HCT116 (cell line): ENCODE measurements around the gene ENDOD1. TPM values are rescaled to one million over a fixed set of nuclear protein-coding genes. Genes with fewer than 3 reads are reported as not detected.

ENCODE experiments used
- ATAC-seq: fragments of 200-7000 bp; cut with Tn5 transposase; 2 replicates; pipeline ENCODE4 v1.9.1; 2020; ENCODE audit warnings: mild to moderate bottlenecking, moderate library complexity
- BruUV-seq: library from RNA; stranded (reverse); fragments of 400-500 nt; replicated peaks from 2 replicates; lab custom pipeline; 2021; lab: Mats Ljungman, UMichigan
- CTCF ChIA-PET: fragments of 300-600 bp; sonication (Branson Sonifier 250); formaldehyde crosslinking; loops from one replicate; lab custom pipeline; 2021; ENCODE audit warnings: antibody characterized with exemption; lab: Charles Lee
- POLR2A ChIA-PET: fragments of 300-600, 350-600 bp; sonication (Branson Sonifier 250); formaldehyde crosslinking; loops from one replicate; lab custom pipeline; 2021; ENCODE audit warnings: antibody characterized with exemption; lab: Charles Lee
- RAD21 ChIA-PET, 2 experiments: fragments of 300-600 bp; sonication (Branson Sonifier 250); formaldehyde crosslinking; loops; one replicate each; lab custom pipeline; 2023; ENCODE audit warnings: low total read pairs in 2 of 2; ENCODE audit not compliant: uncharacterized antibody in 2 of 2, unreplicated experiment in 2 of 2, low non-redundant PET in 1 of 2; lab: Charles Lee
- DNase-seq: peaks from one replicate; pipeline ENCODE4 v3.0.0-alpha.2; 2010; ENCODE audit warnings: low read depth, low spot score
- H2AFZ ChIP-seq: fragments of 200-600 bp; shearing (Covaris generic), sonication (generic); 2 replicates; pipeline ENCODE4 v1.6.1; 2017; ENCODE audit warnings: low read depth, mixed run types, mixed read lengths, antibody characterized with exemption, low read length; ENCODE audit not compliant: poor library complexity, severe bottlenecking
- H3K27ac ChIP-seq: 2 replicates; pipeline ENCODE4 v1.5.1; 2012; ENCODE audit warnings: low read depth, low read length
- H3K27me3 ChIP-seq: fragments of 200-600 bp; sonication (generic); 2 replicates; pipeline ENCODE4 v1.6.1; 2016; ENCODE audit warnings: mixed run types, low read length, mixed read lengths; ENCODE audit not compliant: insufficient read depth
- H3K36me3 ChIP-seq, 2 experiments: fragments of 200-500 bp in 1 of 2; fragments of 200-600 bp in 1 of 2; sonication (Bioruptor generic) in 1 of 2; sonication (generic) in 1 of 2; 2 replicates each; pipeline versions ENCODE4 v1.5.1 to v1.6.1; 2014 to 2016; ENCODE audit warnings: low read length in 2 of 2, inconsistent platforms in 1 of 2, mixed read lengths in 1 of 2, mixed run types in 1 of 2; ENCODE audit not compliant: insufficient read depth in 2 of 2, control insufficient read depth in 1 of 2
- H3K4me1 ChIP-seq, 2 experiments: fragments of 200-600 bp in 1 of 2; sonication (generic) in 1 of 2; 2 replicates each; pipeline versions ENCODE4 v1.5.1 to v1.6.1; 2012 to 2017; ENCODE audit warnings: low read length in 2 of 2, inconsistent platforms in 1 of 2, mild to moderate bottlenecking in 1 of 2, mixed read lengths in 1 of 2, mixed run types in 1 of 2, moderate library complexity in 1 of 2; ENCODE audit not compliant: insufficient read depth in 2 of 2, control insufficient read depth in 1 of 2
- H3K4me2 ChIP-seq: fragments of 200-600 bp; sonication (generic); 2 replicates; pipeline ENCODE4 v1.6.1; 2017; ENCODE audit warnings: mixed run types, low read length, mixed read lengths
- H3K4me3 ChIP-seq, 2 experiments: fragments of 200-600 bp in 1 of 2; sonication (generic) in 1 of 2; replicated peaks in 1 of 2; 2 replicates each; pipeline ENCODE4 v1.5.1; 2011 to 2016; ENCODE audit warnings: low read length in 2 of 2, control low read depth in 1 of 2, low read depth in 1 of 2, mild to moderate bottlenecking in 1 of 2, mixed read lengths in 1 of 2, mixed run types in 1 of 2
- H3K79me2 ChIP-seq: fragments of 200-600 bp; sonication (generic); 2 replicates; pipeline ENCODE4 v1.6.1; 2017; ENCODE audit warnings: mild to moderate bottlenecking, mixed run types, low read length, moderate library complexity, mixed read lengths; ENCODE audit not compliant: insufficient read depth
- H3K9ac ChIP-seq: fragments of 200-600 bp; sonication (generic); 2 replicates; pipeline ENCODE4 v1.6.1; 2016; ENCODE audit warnings: low read length, mixed read lengths
- H3K9me2 ChIP-seq: fragments of 200-600 bp; sonication (generic), shearing (Covaris generic); 2 replicates; pipeline ENCODE4 v1.6.1; 2017; ENCODE audit warnings: mixed run types, mild to moderate bottlenecking, moderate library complexity; ENCODE audit not compliant: insufficient read depth
- H3K9me3 ChIP-seq, 2 experiments: fragments of 200-500 bp in 1 of 2; fragments of 200-600 bp in 1 of 2; sonication (Bioruptor generic) in 1 of 2; sonication (generic) in 1 of 2; 2 replicates each; pipeline ENCODE4 v1.6.1; 2014 to 2017; ENCODE audit warnings: low read length in 2 of 2, mixed read lengths in 2 of 2, inconsistent platforms in 1 of 2, low read depth in 1 of 2, mild to moderate bottlenecking in 1 of 2, mixed run types in 1 of 2, moderate library complexity in 1 of 2; ENCODE audit not compliant: control insufficient read depth in 1 of 2, insufficient read depth in 1 of 2
- H4K20me1 ChIP-seq: fragments of 200-600 bp; sonication (generic), shearing (Covaris generic); 2 replicates; pipeline ENCODE4 v1.6.1; 2017; ENCODE audit warnings: mixed run types, mild to moderate bottlenecking, moderate library complexity; ENCODE audit not compliant: insufficient read depth
- CBX3 ChIP-seq: IDR thresholded peaks from 2 replicates; pipeline ENCODE4 v1.6.1; 2012; ENCODE audit warnings: low read depth
- EGR1 ChIP-seq: IDR thresholded peaks from 2 replicates; pipeline ENCODE4 v1.6.1; 2012; ENCODE audit warnings: low read depth
- ELF1 ChIP-seq: IDR thresholded peaks from 2 replicates; pipeline ENCODE4 v1.6.1; 2012; ENCODE audit warnings: low read depth, borderline replicate concordance
- EZH2phosphoT487 ChIP-seq: fragments of 200-600 bp; IDR thresholded peaks from 2 replicates; pipeline ENCODE4 v1.6.1; 2018; ENCODE audit warnings: antibody characterized with exemption, borderline replicate concordance
- FOSL1 ChIP-seq: IDR thresholded peaks from 2 replicates; pipeline ENCODE4 v1.6.1; 2012; ENCODE audit warnings: low read depth
- JUND ChIP-seq: IDR thresholded peaks from 2 replicates; pipeline ENCODE4 v1.6.1; 2012
- POLR2AphosphoS5 ChIP-seq: IDR thresholded peaks from 2 replicates; pipeline ENCODE4 v1.6.1; 2011; ENCODE audit warnings: mild to moderate bottlenecking, low read depth, low read length, moderate library complexity
- RAD21 ChIP-seq: IDR thresholded peaks from 2 replicates; pipeline ENCODE4 v1.6.1; 2012; ENCODE audit warnings: low read depth, mild to moderate bottlenecking
- SIN3A ChIP-seq: IDR thresholded peaks from 2 replicates; pipeline ENCODE4 v1.6.1; 2012; ENCODE audit warnings: low read depth
- SP1 ChIP-seq: IDR thresholded peaks from 2 replicates; pipeline ENCODE4 v1.6.1; 2012; ENCODE audit warnings: low read depth
- YY1 ChIP-seq: IDR thresholded peaks from 2 replicates; pipeline ENCODE4 v1.6.1; 2011; ENCODE audit warnings: low read length, low read depth, moderate library complexity, mild to moderate bottlenecking; ENCODE audit not compliant: insufficient replicate concordance; ENCODE audit errors: extremely low read depth
- ZFX ChIP-seq: fragments of 450-650 bp; IDR thresholded peaks from 2 replicates; pipeline ENCODE4 v1.6.1; 2017
- intact Hi-C: fragments of 100-400 bp; cut with micrococcal nuclease; formaldehyde crosslinking; loops from 2 replicates; pipeline ENCODE4 v1.10.0; 2022
- total RNA-seq: library from RNA; stranded (reverse); gene quantifications from one replicate; pipeline ENCODE4 v1.2.1, GENCODE V29; 2021; ENCODE audit not compliant: unreplicated experiment
- TF ChIP-seq, protein P1 (sequence below): IDR thresholded peaks from 2 replicates; pipeline ENCODE4 v1.6.1; 2012
- TF ChIP-seq, protein P2 (sequence below), 3 experiments: fragments of 200-600 bp in 1 of 3; sonication (generic) in 1 of 3; IDR thresholded peaks in 2 of 3; conservative IDR thresholded peaks in 1 of 3; 2 replicates each; pipeline ENCODE4 v1.5.1; 2012 to 2017; ENCODE audit warnings: low read depth in 2 of 3, low read length in 2 of 3, antibody characterized with exemption in 1 of 3, borderline replicate concordance in 1 of 3, control low read depth in 1 of 3, mild to moderate bottlenecking in 1 of 3, mixed read lengths in 1 of 3, mixed run types in 1 of 3, moderate library complexity in 1 of 3; ENCODE audit not compliant: insufficient read depth in 1 of 3
- TF ChIP-seq, protein P3 (sequence below): IDR thresholded peaks from 2 replicates; pipeline ENCODE4 v1.6.1; 2012; ENCODE audit warnings: low read depth

Gene ENDOD1
- total RNA-seq, 1 experiment from 2014 or later = 33.6 TPM

GRCh38 chr11:95092549-95093324, 3.1 kb downstream of the ENDOD1 start:
- Histone ChIP-seq H3K4me2 (peak overlapping the region; percentile 91), H3K9me3 (no peaks in the 10 kb centered on the region), H3K9ac (peak overlapping the region; percentile 4; the same call in 1 of the 2 replicates), H3K4me1 (peaks cover 52 to 71% of the 10 kb centered on the region in 2 experiments), H3K4me3 (peak overlapping the region in 1 of 2 experiments; percentile 31; a peak in 1 of 4 replicates), H3K27me3 (no peaks in the 10 kb centered on the region), H3K27ac (peak overlapping the region; percentile 57), H3K36me3 (no peaks in the 10 kb centered on the region), H4K20me1 (no peaks in the 10 kb centered on the region), H3K9me2 (no peaks in the 10 kb centered on the region), H3K79me2 (peaks cover 41% of the 10 kb centered on the region; the same call in 1 of the 2 replicates), H2AFZ (no peak overlapping the region)
- DNase-seq = no peak
- POLR2A ChIA-PET = interaction anchor here (0.9 to 4.9 kb wide), 5 partner anchors 14 to 59 kb away, joined by 3 to 28 read pairs (median 4); partner anchors contain the start of gene SRSF8
- ATAC-seq = peak; percentile 43
- TF ChIP-seq SIN3A (0 out of 2 replicates have a peak, but pooled peaks have one; percentile 14), SP1 (peak; percentile 55; the same call in 1 of the 2 replicates), ZFX (no peak), EZH2phosphoT487 (no peak), ELF1 (no peak), RAD21 (peak; percentile 24; the same call in 1 of the 2 replicates), CBX3 (0 out of 2 replicates have a peak, but pooled peaks have one; percentile 65), FOSL1 (peak; percentile 57), EGR1 (no peak), JUND (peak; percentile 48; the same call in 1 of the 2 replicates), YY1 (no peak), POLR2AphosphoS5 (peak; percentile 23; the same call in 1 of the 2 replicates)
- TF ChIP-seq, protein P1, sequence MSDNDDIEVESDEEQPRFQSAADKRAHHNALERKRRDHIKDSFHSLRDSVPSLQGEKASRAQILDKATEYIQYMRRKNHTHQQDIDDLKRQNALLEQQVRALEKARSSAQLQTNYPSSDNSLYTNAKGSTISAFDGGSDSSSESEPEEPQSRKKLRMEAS = 0 out of 2 replicates have a peak, but pooled peaks have one; percentile 20
- TF ChIP-seq, protein P2, sequence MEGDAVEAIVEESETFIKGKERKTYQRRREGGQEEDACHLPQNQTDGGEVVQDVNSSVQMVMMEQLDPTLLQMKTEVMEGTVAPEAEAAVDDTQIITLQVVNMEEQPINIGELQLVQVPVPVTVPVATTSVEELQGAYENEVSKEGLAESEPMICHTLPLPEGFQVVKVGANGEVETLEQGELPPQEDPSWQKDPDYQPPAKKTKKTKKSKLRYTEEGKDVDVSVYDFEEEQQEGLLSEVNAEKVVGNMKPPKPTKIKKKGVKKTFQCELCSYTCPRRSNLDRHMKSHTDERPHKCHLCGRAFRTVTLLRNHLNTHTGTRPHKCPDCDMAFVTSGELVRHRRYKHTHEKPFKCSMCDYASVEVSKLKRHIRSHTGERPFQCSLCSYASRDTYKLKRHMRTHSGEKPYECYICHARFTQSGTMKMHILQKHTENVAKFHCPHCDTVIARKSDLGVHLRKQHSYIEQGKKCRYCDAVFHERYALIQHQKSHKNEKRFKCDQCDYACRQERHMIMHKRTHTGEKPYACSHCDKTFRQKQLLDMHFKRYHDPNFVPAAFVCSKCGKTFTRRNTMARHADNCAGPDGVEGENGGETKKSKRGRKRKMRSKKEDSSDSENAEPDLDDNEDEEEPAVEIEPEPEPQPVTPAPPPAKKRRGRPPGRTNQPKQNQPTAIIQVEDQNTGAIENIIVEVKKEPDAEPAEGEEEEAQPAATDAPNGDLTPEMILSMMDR (IDR thresholded peaks at IDR 0.05 in 2 of 3, conservative IDR thresholded peaks at IDR 0.05 in 1 of 3; ENCODE audit: borderline replicate concordance in 1 of 3, insufficient read depth in 1 of 3, low read depth in 2 of 3, low read length in 2 of 3) = peak in 2 of 3 experiments; percentile 63 to 70; a peak in 4 of 6 replicates
- TF ChIP-seq, protein P3, sequence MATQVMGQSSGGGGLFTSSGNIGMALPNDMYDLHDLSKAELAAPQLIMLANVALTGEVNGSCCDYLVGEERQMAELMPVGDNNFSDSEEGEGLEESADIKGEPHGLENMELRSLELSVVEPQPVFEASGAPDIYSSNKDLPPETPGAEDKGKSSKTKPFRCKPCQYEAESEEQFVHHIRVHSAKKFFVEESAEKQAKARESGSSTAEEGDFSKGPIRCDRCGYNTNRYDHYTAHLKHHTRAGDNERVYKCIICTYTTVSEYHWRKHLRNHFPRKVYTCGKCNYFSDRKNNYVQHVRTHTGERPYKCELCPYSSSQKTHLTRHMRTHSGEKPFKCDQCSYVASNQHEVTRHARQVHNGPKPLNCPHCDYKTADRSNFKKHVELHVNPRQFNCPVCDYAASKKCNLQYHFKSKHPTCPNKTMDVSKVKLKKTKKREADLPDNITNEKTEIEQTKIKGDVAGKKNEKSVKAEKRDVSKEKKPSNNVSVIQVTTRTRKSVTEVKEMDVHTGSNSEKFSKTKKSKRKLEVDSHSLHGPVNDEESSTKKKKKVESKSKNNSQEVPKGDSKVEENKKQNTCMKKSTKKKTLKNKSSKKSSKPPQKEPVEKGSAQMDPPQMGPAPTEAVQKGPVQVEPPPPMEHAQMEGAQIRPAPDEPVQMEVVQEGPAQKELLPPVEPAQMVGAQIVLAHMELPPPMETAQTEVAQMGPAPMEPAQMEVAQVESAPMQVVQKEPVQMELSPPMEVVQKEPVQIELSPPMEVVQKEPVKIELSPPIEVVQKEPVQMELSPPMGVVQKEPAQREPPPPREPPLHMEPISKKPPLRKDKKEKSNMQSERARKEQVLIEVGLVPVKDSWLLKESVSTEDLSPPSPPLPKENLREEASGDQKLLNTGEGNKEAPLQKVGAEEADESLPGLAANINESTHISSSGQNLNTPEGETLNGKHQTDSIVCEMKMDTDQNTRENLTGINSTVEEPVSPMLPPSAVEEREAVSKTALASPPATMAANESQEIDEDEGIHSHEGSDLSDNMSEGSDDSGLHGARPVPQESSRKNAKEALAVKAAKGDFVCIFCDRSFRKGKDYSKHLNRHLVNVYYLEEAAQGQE = no peak
- TF ChIP-seq, all 23 proteins: peak for 9
- RAD21 ChIA-PET = interaction anchor here in 1 of 2 experiments (0.7 kb wide), 1 partner anchor 55 kb away, joined by 3 read pairs; no protein-coding TSS in a partner anchor
- CTCF ChIA-PET = interaction anchor here (1.0 to 4.3 kb wide), 4 partner anchors 8 to 25 kb away, joined by 3 to 23 read pairs (median 4); partner anchors contain the start of gene SRSF8
- no TSS peak for BruUV-seq
- intact Hi-C loops = loop anchor here (2.0 kb wide), 1 partner anchor 24 kb away; no protein-coding TSS in a partner anchor
